Pancreas (tissue), 10 donors: ENCODE results near the gene ADIPOR2. TPM values are rescaled to one million over a fixed set of nuclear protein-coding genes. Genes with fewer than 3 reads are reported as not detected.
"Not testable (repeated sequence)": the region's sequence is repeated elsewhere in the genome, so short reads cannot be mapped to it uniquely, and the experiment has no call there.

ENCODE experiments used
- ATAC-seq, 4 donors: fragments of 200-7000 bp; cut with Tn5 transposase; one replicate each; pipeline versions ENCODE4 v1.8.0 to v1.9.1; 2020; ENCODE audit warnings: mild to moderate bottlenecking in 4 of 4, moderate library complexity in 4 of 4
- DNase-seq, 6 donors: peaks; one replicate each; pipeline ENCODE4 v3.0.0-alpha.2; 2020
- FAIRE-seq: peaks from 2 replicates; lab custom pipeline; 2012; peaks lifted over from hg19 to GRCh38; lab: Jason Lieb, UNC
- H3K27ac ChIP-seq, 4 donors: fragments of 200-600 bp; sonication (generic); 1 replicate in 3 of 4; 2 replicates in 1 of 4; pipeline versions ENCODE4 v1.5.0 to v1.8.0; 2020
- H3K27me3 ChIP-seq, 4 donors: fragments of 200-600 bp; one replicate each; pipeline ENCODE4 v1.8.0; 2021
- H3K36me3 ChIP-seq, 3 donors: fragments of 200-600 bp; sonication (generic) in 1 of 3; one replicate each; pipeline versions ENCODE4 v1.5.0 to v1.8.0; 2020 to 2021
- H3K4me1 ChIP-seq, 3 donors: fragments of 200-600 bp; one replicate each; pipeline ENCODE4 v1.8.0; 2021
- H3K4me3 ChIP-seq, 4 donors: fragments of 200-600 bp; sonication (generic) in 2 of 4; one replicate each; pipeline versions ENCODE4 v1.5.0 to v1.8.0; 2020 to 2021
- H3K9me3 ChIP-seq, 4 donors: fragments of 200-600 bp; one replicate each; pipeline ENCODE4 v1.8.0; 2021
- WGBS, 2 donors: extraction: QIAGEN DNeasy Blood & Tissue Kit; methylation state at CpG; one replicate each; pipeline ENCODE4 v1.1.7; 2013; 5-methylcytosine and 5-hydroxymethylcytosine counted together
- intact Hi-C, 3 donors: fragments of 100-400 bp; cut with DNase I; formaldehyde crosslinking; loops; one replicate each; pipeline versions ENCODE4 v1.11.1 to v1.14.2; 2022
- polyA plus RNA-seq, 2 donors: library from polyadenylated mRNA; stranded (reverse); fragments of 200-250 nt; gene quantifications; one replicate each; pipeline ENCODE4 v1.2.3, GENCODE V29; 2013
- total RNA-seq, 6 donors: library from RNA; stranded (reverse); fragmentation: NEBNext Ultra II Directional in 4 of 6; extraction: Animal tissue kit (Norgen Biotek cat#: 25700) in 4 of 6; gene quantifications; one replicate each; pipeline versions ENCODE4 v1.2.1 to v1.2.4, GENCODE V29; 2021 to 2023
- TF ChIP-seq, protein P1 (sequence below), 4 donors: fragments of 200-600 bp; sonication (generic) in 3 of 4; IDR thresholded peaks; one replicate each; pipeline versions ENCODE4 v1.5.0 to v1.8.0; 2021; ENCODE audit warnings: antibody characterized with exemption in 4 of 4
- donor health status: healthy with polysubstance abuse.
- donor health status: DM: no; HTN: no; CAD: no; lungs with moderate emphysema.
- donor health status: DM: no; HTN: no; CAD: no.
- donor health status: control.
- donor health status: control.
- donor health status: Bipolar disorder and iron deficiency.
- donor health status: DM: yes; HTN: yes; CAD: no.
- donor health status: DM: no; HTN: no; CAD: no.
- donor health status: DM: no; HTN: no; CAD: no.
- donor health status: DM: yes; HTN: yes; CAD: no.

Gene ADIPOR2
- total and polyA plus RNA-seq, 8 donors, result 10.4 to 27.5 (median 22.1) TPM

DNA sequence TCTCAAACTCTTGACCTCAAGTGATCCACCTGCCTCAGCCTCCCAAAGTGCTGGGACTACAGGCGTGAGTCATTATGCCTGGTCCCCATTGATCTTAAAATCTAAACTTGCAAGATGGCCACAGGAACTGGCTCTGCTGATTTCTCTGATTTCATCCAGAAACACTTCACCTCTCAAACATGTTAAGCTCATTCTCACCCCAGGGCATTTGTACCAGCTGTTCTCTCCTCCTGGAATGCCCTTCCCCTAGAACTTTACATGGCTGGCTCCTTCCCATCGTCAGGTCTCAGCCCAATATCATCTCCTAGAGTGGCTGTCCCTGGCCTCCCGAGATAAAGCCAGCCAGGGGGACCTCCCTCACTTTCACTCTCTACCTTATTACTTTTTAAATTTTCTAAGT, 124.2 kb downstream of the ADIPOR2 start:
- DNase-seq (no peak), ATAC-seq (no peak), FAIRE-seq (no peak)
- TF ChIP-seq, protein P1, sequence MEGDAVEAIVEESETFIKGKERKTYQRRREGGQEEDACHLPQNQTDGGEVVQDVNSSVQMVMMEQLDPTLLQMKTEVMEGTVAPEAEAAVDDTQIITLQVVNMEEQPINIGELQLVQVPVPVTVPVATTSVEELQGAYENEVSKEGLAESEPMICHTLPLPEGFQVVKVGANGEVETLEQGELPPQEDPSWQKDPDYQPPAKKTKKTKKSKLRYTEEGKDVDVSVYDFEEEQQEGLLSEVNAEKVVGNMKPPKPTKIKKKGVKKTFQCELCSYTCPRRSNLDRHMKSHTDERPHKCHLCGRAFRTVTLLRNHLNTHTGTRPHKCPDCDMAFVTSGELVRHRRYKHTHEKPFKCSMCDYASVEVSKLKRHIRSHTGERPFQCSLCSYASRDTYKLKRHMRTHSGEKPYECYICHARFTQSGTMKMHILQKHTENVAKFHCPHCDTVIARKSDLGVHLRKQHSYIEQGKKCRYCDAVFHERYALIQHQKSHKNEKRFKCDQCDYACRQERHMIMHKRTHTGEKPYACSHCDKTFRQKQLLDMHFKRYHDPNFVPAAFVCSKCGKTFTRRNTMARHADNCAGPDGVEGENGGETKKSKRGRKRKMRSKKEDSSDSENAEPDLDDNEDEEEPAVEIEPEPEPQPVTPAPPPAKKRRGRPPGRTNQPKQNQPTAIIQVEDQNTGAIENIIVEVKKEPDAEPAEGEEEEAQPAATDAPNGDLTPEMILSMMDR (IDR thresholded peaks at IDR 0.05), result no peak
- H3K9me3 ChIP-seq, result no peaks in the 10 kb centered on the region
- WGBS, 2 donors, result 57 to 59% methylated on average over 3 of the region's 3 CpGs
- no peaks in the 10 kb centered on the region for H3K36me3 ChIP-seq
- no peak overlapping the region for H3K4me3 ChIP-seq
- intact Hi-C loops, result no loop called here
- no peaks in the 10 kb centered on the region for H3K27me3 ChIP-seq
- H3K4me1 ChIP-seq, result no peaks in the 10 kb centered on the region
- no peak overlapping the region for H3K27ac ChIP-seq

DNA sequence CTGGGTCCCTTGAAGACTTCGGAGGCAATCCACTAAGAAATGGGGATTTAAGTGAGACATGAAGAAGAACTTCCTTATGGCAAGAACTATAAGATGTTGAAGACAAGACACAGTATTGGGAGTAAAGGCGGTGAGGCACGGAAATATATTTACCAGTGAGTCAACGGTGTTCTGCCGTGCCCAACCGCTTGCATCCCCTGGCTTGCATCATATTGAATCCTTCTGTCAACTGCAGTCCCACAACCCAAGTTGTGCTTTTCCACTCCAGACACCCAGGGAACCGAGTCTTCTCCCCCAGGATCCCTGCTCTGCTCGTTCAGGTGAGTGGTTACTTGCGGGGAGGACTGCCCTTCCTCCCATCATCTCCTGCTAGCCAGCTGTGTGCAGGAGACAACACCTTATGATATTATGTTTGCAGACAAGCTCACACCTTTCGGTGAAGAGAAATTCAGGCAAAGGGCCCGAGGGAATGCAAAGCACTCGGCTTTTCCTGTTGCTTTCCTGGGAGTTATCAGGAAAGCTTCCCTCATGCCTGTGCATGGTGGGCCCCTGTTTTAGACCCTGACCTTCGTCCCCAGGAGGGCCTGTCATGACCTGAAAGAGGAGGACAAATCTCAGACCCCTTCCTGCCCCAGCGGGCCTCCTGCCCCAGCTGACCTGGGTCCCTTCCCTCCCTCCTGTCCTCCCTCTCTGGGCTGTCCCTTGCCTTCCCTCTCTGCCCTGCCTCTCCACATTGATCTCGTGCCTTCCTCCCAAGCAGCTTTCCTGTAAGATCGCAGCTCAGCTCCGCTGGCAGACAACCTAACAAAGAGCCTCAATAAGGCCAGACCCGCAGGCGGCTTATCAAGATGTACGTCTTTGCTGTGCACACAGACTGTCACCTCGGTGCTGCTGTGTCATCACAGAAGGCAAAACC, 125.2 kb downstream of the ADIPOR2 start:
- DNase-seq, result no peak
- Histone ChIP-seq H3K36me3 (no peaks in the 10 kb centered on the region), H3K4me3 (no peak overlapping the region), H3K27ac (no peak overlapping the region), H3K9me3 (no peaks in the 10 kb centered on the region), H3K4me1 (no peaks in the 10 kb centered on the region), H3K27me3 (no peaks in the 10 kb centered on the region)
- TF ChIP-seq, protein P1 (IDR thresholded peaks at IDR 0.05), result no peak
- 33 to 37% methylated on average over 21 of the region's 21 CpGs for WGBS, 2 donors
- ATAC-seq, result no peak
- intact Hi-C loops, result no loop called here
- FAIRE-seq, result no peak

DNA sequence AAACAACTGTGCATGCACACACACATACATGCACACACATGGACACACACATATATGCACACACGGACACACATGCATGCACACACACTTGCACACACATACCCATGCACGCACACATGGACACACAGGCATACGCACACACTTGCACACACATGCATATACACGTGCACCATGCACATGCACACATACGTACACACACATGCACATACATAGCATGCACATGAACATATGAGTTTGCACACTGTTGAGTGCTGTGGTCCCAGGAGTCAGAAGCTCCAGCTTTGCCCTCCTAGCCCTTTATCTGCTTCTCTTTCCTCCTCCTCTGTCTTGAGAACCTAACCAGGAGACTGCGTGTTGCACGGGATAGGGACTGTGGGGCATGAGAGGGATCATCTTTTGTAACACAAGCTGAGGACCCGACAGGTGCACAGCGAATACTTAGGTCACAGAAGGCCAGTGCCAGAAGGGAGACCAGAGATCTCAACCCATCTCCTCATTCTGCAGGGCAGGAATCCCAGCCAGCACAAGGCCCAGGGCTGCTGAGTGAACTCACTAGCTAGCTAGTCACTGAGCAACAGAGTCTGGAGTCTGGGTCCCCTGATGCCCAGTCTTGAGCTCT, 126.0 kb downstream of the ADIPOR2 start:
- no peak overlapping the region for H3K4me3 ChIP-seq
- H3K27me3 ChIP-seq, result no peaks in the 10 kb centered on the region
- WGBS, 2 donors, result 78 to 91% methylated on average over 9 of the region's 9 CpGs
- no peaks in the 10 kb centered on the region for H3K9me3 ChIP-seq
- DNase-seq, result no peak
- H3K36me3 ChIP-seq, result no peaks in the 10 kb centered on the region
- no peak for FAIRE-seq
- H3K4me1 ChIP-seq, result no peaks in the 10 kb centered on the region
- no peak for ATAC-seq
- TF ChIP-seq, protein P1 (IDR thresholded peaks at IDR 0.05), result no peak
- intact Hi-C loops, result no loop called here
- no peak overlapping the region for H3K27ac ChIP-seq

DNA sequence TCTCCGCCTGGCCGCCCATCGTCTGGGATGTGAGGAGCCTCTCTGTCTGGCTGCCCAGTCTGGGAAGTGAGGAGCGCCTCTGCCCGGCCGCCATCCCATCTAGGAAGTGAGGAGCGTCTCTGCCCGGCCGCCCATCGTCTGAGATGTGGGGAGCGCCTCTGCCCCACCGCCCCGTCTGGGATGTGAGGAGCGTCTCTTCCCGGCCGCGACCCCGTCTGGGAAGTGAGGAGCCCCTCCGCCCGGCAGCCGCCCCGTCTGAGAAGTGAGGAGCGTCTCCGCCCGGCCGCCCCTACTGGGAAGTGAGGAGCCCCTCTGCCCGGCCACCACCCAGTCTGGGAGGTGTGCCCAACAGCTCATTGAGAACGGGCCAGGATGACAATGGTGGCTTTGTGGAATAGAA, 127.1 kb downstream of the ADIPOR2 start:
- intact Hi-C loops, FAIRE-seq, DNase-seq, H3K27me3 ChIP-seq, H3K9me3 ChIP-seq, H3K36me3 ChIP-seq, H3K4me3 ChIP-seq, H3K27ac ChIP-seq, H3K4me1 ChIP-seq, ATAC-seq: not testable (repeated sequence)
- 84 to 92% methylated on average over 18 to 28 of the region's 28 CpGs for WGBS, 2 donors

DNA sequence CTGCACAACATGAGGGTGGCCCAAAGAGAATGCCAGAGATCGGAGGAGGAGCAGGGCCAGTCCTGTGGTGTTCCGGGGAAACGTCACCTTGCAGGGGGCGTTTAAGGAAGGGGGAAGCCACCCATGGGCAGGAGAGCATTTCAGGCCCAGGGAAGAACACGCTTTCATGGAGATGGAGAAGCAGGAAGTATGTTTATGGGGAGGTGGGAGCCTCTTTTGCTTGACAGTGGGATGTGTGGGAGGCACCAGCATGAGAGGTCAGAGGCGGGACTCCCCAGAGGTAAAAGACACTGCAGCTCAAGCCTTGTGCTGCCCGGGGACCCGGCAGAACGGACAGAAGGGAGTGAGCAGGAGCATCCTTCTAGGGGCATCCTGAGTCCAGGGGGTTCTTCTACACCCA, 128.2 kb downstream of the ADIPOR2 start:
- WGBS, 2 donors, result 40 to 60% methylated on average over 9 of the region's 9 CpGs
- H3K36me3 ChIP-seq, result no peaks in the 10 kb centered on the region
- FAIRE-seq (no peak), ATAC-seq (no peak), DNase-seq (no peak)
- no peak overlapping the region for H3K4me3 ChIP-seq
- no peak overlapping the region for H3K27ac ChIP-seq
- TF ChIP-seq, protein P1 (IDR thresholded peaks at IDR 0.05), result no peak
- no peaks in the 10 kb centered on the region for H3K27me3 ChIP-seq
- intact Hi-C loops, result no loop called here
- no peaks in the 10 kb centered on the region for H3K4me1 ChIP-seq
- no peaks in the 10 kb centered on the region for H3K9me3 ChIP-seq
